ACC112 (cell line): ENCODE measurements around the gene HAAO.
"Not testable (repeated sequence)": the region's sequence is repeated elsewhere in the genome, so short reads cannot be mapped to it uniquely, and the experiment has no call there.

Experiments used
- H2AFZ ChIP-seq: fragments of 200-600 bp; sonication (generic); one replicate; pipeline ENCODE4 v1.6.0; 2017; ENCODE audit warnings: antibody characterized with exemption, low read length; ENCODE audit not compliant: unreplicated experiment
- H3K27ac ChIP-seq: fragments of 200-600 bp; sonication (generic); 2 replicates; pipeline ENCODE4 v1.5.1; 2014; ENCODE audit warnings: low read depth, mild to moderate bottlenecking, antibody characterized with exemption, low read length, moderate library complexity
- H3K27me3 ChIP-seq: fragments of 200-600 bp; sonication (generic); 2 replicates; pipeline ENCODE4 v1.6.1; 2014; ENCODE audit warnings: mild to moderate bottlenecking, antibody characterized with exemption, low read length, moderate library complexity, mixed read lengths; ENCODE audit not compliant: insufficient read depth
- H3K36me3 ChIP-seq: fragments of 200-600 bp; sonication (generic); 2 replicates; pipeline ENCODE4 v1.6.1; 2016; ENCODE audit warnings: mild to moderate bottlenecking, antibody characterized with exemption, low read length, moderate library complexity, mixed read lengths; ENCODE audit not compliant: insufficient read depth
- H3K4me1 ChIP-seq: fragments of 200-600 bp; sonication (generic); one replicate; pipeline ENCODE4 v1.6.1; 2016; ENCODE audit warnings: low read length, mixed read lengths; ENCODE audit not compliant: insufficient read depth, unreplicated experiment, control insufficient read depth
- H3K4me3 ChIP-seq: fragments of 200-600 bp; sonication (generic); 2 replicates; pipeline ENCODE4 v1.5.1; 2014; ENCODE audit warnings: mild to moderate bottlenecking, low read depth, low read length
- H3K79me2 ChIP-seq: fragments of 200-600 bp; sonication (generic); one replicate; pipeline ENCODE4 v1.6.0; 2016; ENCODE audit warnings: low read length; ENCODE audit not compliant: control insufficient read depth, unreplicated experiment, insufficient read depth

HAAO gene

DNA sequence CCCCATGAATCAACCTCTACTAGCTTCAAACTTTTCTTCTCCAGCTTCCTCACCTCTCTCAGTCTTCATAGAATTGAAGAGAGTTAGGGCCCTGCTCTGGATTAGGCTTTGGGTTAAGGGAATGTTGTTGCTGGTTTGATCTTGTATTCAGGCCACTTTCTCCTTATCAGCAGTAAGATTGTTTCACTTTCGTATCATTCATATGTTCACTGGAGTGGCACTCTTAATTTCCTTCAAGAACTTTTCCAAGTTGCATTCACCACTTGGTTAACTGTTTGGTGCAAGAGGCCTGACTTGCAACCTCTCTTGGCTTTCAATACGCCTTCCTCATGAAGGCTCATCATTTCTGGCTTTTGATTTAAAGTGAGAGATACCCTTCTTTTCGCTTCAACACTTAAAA is 51.2 kb downstream of the HAAO start:
- Histone ChIP-seq H3K36me3 (no peaks in the 10 kb centered on the region), H3K4me3 (no peak overlapping the region), H3K27me3 (no peaks in the 10 kb centered on the region), H3K4me1 (no peaks in the 10 kb centered on the region), H3K79me2 (no peaks in the 10 kb centered on the region), H3K27ac (no peak overlapping the region), H2AFZ (no peak overlapping the region)

- Histone ChIP-seq H3K4me1 (no peaks in the 10 kb centered on the region), H3K79me2 (no peaks in the 10 kb centered on the region), H3K27ac (no peak overlapping the region), H2AFZ (no peak overlapping the region), H3K27me3 (no peaks in the 10 kb centered on the region), H3K4me3 (no peak overlapping the region), H3K36me3 (no peaks in the 10 kb centered on the region)
Measured at GRCh38 chr2:42736598-42737322, 55.6 kb downstream of the HAAO start.

DNA sequence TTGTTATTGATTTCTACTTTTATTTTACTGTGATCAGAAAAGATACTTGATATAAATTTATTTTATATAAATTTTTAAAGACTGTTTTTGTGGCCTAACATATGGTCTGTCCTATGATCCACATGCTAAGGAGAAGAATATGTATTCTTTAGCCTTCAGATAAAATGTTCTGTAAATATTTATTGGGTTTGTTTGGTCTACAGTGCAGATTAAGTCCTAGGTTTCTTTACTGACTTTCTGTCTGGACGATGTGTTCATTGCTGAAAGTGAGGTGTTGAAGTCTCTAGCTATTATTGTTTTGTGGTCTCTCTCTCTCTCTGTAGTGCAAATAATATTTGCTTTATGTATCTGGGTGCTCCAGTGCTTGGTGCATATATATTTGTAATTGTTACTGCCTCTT is 58.5 kb downstream of the HAAO start:
- Histone ChIP-seq H3K36me3 (no peaks in the 10 kb centered on the region), H3K27me3 (no peaks in the 10 kb centered on the region), H3K27ac (no peak overlapping the region), H3K4me3 (no peak overlapping the region), H3K79me2 (no peaks in the 10 kb centered on the region), H2AFZ (no peak overlapping the region), H3K4me1 (no peaks in the 10 kb centered on the region)

GRCh38 chr2:42731316-42731715 is 61.1 kb downstream of the HAAO start:
- not testable (repeated sequence) for H3K79me2 ChIP-seq, H3K27ac ChIP-seq, H3K36me3 ChIP-seq, H3K27me3 ChIP-seq, H2AFZ ChIP-seq, H3K4me1 ChIP-seq, H3K4me3 ChIP-seq

DNA sequence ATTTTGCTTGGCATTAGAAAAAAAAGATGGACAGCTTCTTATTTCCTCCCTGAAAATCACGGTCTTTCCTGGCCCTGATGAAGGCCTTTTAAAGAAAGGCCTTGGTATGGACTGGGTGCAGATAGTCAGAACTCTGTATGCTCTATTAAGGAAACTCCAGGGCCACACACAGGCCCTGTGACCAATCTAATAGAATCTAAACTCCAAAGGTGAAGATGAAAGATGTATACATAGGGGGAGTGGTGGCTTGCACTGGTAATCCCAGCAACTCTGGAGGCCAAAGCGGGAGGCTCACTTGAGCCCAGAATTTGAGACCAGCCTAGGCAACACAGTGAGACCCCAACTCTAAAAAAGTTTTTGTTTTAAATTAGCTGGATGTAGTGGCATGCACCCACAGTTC is 65.7 kb downstream of the HAAO start:
- no peak overlapping the region for H3K27ac ChIP-seq
- no peaks in the 10 kb centered on the region for H3K27me3 ChIP-seq
- H3K79me2 ChIP-seq: no peaks in the 10 kb centered on the region
- H3K36me3 ChIP-seq: no peaks in the 10 kb centered on the region
- no peak overlapping the region for H2AFZ ChIP-seq
- peaks cover 12% of the 10 kb centered on the region for H3K4me1 ChIP-seq
- H3K4me3 ChIP-seq: no peak overlapping the region

GRCh38 chr2:42725657-42726056 is 66.7 kb downstream of the HAAO start:
- Histone ChIP-seq H3K27ac (no peak overlapping the region), H3K79me2 (no peaks in the 10 kb centered on the region), H3K36me3 (no peaks in the 10 kb centered on the region), H3K4me3 (no peak overlapping the region), H2AFZ (no peak overlapping the region), H3K4me1 (peaks cover 12% of the 10 kb centered on the region), H3K27me3 (no peaks in the 10 kb centered on the region)

- Histone ChIP-seq H3K27me3 (no peaks in the 10 kb centered on the region), H3K4me3 (no peak overlapping the region), H3K27ac (no peak overlapping the region), H2AFZ (no peak overlapping the region), H3K36me3 (no peaks in the 10 kb centered on the region), H3K79me2 (no peaks in the 10 kb centered on the region), H3K4me1 (peaks cover 12% of the 10 kb centered on the region)
Measured at GRCh38 chr2:42724886-42725285, 67.5 kb downstream of the HAAO start.

DNA sequence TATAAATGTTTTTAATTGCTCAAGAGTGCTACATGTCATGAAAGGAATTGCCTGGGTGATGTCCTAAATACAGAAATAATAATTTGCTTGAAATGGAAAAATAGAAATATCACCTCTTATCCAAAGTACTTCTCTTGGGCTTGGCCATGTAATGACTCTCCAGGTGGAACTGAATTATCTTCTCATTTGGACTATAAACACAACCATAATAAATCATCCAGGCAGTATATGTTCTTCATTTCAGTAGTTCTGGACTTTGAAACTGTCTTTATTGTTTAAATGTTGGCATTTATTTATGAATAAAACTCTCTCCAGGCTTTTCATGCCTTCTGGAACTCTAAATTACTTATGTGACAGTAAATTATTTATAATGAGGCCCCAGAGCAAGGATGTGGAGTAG is 68.9 kb downstream of the HAAO start:
- Histone ChIP-seq H3K79me2 (no peaks in the 10 kb centered on the region), H3K27ac (no peak overlapping the region), H3K36me3 (no peaks in the 10 kb centered on the region), H3K4me3 (no peak overlapping the region), H2AFZ (no peak overlapping the region), H3K4me1 (peaks cover 12% of the 10 kb centered on the region), H3K27me3 (no peaks in the 10 kb centered on the region)

GRCh38 chr2:42722320-42723190 is 69.8 kb downstream of the HAAO start:
- Histone ChIP-seq H3K36me3 (no peaks in the 10 kb centered on the region), H3K27ac (peak overlapping the region; percentile 27), H3K4me1 (peaks cover 12% of the 10 kb centered on the region), H3K27me3 (no peaks in the 10 kb centered on the region), H3K79me2 (no peaks in the 10 kb centered on the region), H2AFZ (no peak overlapping the region), H3K4me3 (no peak overlapping the region)

GRCh38 chr2:42721898-42722297 is 70.5 kb downstream of the HAAO start:
- Histone ChIP-seq H3K4me3 (no peak overlapping the region), H3K27ac (peak overlapping the region; percentile 27; the same call in 1 of the 2 replicates), H3K27me3 (no peaks in the 10 kb centered on the region), H3K79me2 (no peaks in the 10 kb centered on the region), H2AFZ (no peak overlapping the region), H3K4me1 (peaks cover 12% of the 10 kb centered on the region), H3K36me3 (no peaks in the 10 kb centered on the region)
